ENCODE data around the gene TRAFD1. TPM values are rescaled to one million over a fixed set of nuclear protein-coding genes. Genes with fewer than 3 reads are reported as not detected.

The TRAFD1 gene
- total RNA-seq, 4 donors from 2014 or later = 8.9 to 17.7 (median 14.5) TPM

DNA sequence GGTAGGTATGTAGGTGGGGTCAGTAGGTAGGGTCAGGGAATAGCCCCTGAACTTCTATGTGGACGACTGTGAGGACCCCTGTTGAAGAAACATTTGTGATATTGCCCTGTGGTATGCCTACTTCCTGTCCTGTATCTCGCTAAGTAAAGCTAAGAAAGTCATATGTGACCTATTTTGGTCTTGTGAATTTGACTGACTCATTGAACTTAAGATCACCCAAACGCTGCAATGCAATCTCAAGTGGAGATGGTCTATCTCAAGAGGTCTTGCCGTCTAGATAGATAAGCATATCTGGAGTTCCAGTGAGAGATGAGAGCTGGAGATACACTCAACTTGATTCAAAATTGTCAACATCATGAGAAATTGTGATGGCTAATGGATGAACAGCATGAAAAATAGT lies 73.8 kb downstream of the TRAFD1 start:
- intact Hi-C loops (cut with DNase I; ENCODE audit: low total_unique reads) (loop anchor here (2.0 kb wide), 1 partner anchor 188 kb away; no protein-coding TSS in a partner anchor), in situ Hi-C loops (cut with MboI; ENCODE audit: low sequenced_read_pairs in 4 of 4) (no loop called here)

More for the DNA sequence above, 73.8 kb downstream of the TRAFD1 start:
- TF ChIP-seq, protein P1, sequence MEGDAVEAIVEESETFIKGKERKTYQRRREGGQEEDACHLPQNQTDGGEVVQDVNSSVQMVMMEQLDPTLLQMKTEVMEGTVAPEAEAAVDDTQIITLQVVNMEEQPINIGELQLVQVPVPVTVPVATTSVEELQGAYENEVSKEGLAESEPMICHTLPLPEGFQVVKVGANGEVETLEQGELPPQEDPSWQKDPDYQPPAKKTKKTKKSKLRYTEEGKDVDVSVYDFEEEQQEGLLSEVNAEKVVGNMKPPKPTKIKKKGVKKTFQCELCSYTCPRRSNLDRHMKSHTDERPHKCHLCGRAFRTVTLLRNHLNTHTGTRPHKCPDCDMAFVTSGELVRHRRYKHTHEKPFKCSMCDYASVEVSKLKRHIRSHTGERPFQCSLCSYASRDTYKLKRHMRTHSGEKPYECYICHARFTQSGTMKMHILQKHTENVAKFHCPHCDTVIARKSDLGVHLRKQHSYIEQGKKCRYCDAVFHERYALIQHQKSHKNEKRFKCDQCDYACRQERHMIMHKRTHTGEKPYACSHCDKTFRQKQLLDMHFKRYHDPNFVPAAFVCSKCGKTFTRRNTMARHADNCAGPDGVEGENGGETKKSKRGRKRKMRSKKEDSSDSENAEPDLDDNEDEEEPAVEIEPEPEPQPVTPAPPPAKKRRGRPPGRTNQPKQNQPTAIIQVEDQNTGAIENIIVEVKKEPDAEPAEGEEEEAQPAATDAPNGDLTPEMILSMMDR (IDR thresholded peaks at IDR 0.05 in 4 of 5, conservative IDR thresholded peaks at IDR 0.05 in 1 of 5) = no peak
- TF ChIP-seq POLR2A (IDR thresholded peaks at IDR 0.05) = no peak
- ATAC-seq (no peak), DNase-seq (no peak)
- Histone ChIP-seq H3K4me3 (no peak overlapping the region), H3K36me3 (peaks cover 0 to 91% of the 10 kb centered on the region in 2 donors), H3K27ac (no peak overlapping the region), H3K9me3 (no peaks in the 10 kb centered on the region), H3K27me3 (no peaks in the 10 kb centered on the region), H3K4me1 (no peaks in the 10 kb centered on the region)

Small RNAs within 50 kb of the gene (microRNA-seq; reads per million reads assigned to microRNA genes)
- gene MIR6861 (ENCODE audit: borderline replicate concordance in 2 of 2) = 0 reads per million in 2 donors

Other genes starting within 250 kb of the TRAFD1 start
- 1 to 10 TPM; 1.9 to 8.5 (median 4.3) TPM for gene TMEM116, start 112.4 kb upstream of the TRAFD1 start, total RNA-seq
- 10 to 100 TPM in 3 of 4 donors, 1 to 10 TPM in 1; 9.9 to 20.9 (median 16.8) TPM for gene ERP29, start 112.1 kb upstream of the TRAFD1 start, total RNA-seq
- 10 to 100 TPM; 17.2 to 44.6 (median 25.5) TPM for gene NAA25, start 16.8 kb upstream of the TRAFD1 start, total RNA-seq